ENCODE measurements around the gene PSIP1.
"Not testable (repeated sequence)": the region's sequence is repeated elsewhere in the genome, so short reads cannot be mapped to it uniquely, and the experiment has no call there.

PSIP1 gene

DNA sequence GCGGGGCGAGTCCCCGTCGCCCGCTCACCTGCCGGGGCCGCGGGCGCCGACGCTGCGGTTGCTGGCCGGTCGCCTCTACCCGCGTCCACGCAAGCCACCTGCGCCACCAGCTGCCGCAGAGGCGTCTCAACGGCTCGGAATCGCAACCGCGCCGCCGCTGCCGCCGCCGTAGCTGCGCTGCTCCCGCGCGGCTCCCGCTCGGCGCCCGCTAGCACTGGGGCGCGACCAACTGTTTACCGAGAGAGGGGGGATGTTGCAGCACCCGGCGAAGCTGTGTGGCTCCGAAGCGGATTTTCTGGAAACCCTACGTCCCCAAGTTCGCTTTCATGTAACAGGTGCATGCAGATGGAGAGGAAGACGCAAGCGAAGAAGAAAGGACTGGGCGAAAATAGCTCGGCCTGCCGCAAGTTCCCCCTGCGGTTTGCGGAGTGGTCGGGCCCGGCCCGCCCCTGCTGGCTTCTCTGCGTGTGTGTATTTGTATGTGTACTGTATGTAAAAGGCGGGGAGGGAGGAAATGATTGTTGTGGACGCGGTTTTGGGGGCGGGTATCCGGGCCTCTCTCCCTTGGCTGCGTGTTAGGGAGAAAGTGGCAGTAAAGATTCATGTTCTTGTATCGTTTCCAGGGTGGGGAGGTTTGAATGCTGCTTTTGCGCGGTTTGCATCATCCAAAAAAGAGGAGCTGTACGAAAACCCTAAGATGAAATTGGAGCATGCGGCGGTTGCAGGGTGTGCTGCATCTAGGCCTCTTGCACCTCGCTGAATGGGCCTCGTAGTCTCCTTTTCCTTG lies at the start of gene PSIP1:
PSIP1 (minus strand) TSS at position 182 of the 787 bp plus-strand sequence. CDS start 782 bp downstream, outside the sequence.
- peak; percentile 80 to 84 for DNase-seq (ENCODE audit: low read depth in 2 of 2)

DNA sequence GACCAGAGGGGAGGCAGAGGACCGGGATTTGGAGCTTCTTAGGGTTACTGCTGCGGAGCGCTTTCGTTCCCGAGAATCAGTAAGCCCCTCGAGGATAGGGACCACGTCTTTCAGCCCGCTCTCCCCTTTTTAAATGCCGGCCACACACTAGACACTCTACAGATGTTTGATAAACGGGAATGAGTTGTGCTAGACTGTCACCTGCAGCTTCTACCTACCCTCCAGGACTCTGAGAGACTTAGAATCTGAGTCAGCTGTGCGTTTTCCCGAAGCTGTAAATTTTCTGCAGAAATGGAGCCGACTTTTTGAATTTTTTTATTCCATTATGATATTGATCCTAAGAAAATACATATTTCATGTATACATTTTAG lies 42.7 kb upstream of the PSIP1 start:
- no peak for DNase-seq (ENCODE audit: low read depth in 2 of 2)

DNA sequence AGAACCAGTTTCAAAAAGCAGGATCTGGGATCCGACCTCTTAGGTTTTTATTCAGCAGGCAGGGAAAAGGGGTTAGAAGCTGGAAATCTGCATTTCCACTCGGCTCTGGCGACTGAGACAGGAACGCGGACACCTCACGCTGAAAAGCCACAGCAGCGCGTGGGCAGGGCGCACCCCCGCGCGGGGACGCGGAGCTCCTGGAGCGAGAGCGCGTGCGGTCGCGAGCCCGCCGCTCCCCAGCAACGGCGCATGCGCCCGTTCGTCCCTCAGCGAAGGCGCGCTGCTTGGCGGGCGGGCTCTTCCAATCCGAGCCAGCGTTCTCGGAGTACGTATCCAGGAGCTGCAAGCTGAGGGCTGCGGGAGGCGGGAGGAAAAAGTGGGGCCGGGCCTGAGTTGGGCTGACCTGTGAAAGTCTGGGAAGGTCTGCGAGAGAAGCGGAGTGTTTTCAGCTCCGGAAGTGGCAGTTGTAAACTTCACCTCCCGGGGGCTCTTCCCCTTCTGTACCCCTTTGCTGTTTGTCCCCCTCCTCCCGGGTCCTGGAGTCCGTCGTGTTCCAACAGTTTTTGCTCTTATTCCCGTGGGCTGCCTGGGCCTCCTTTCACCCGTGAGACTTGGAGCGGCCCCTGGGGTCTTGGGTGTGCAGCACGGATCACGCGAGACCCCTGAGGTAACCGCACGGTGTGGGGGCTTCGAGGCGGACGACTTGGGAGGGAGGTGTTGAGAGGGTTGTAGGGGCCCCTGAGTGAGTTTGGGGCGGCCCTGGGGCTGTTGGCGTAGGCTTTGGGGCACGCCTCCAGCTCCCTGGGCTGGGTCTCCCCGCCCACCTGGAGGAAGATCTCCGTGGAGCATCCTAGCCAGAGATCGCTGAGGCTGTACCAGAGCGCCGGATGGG lies 42.1 kb upstream of the PSIP1 start, which contains the start of gene CCDC171:
CCDC171 (plus strand) TSS at position 408 of the 892 bp plus-strand sequence. CDS start 11,046 bp downstream, outside the sequence.
- DNase-seq (ENCODE audit: low read depth in 2 of 2), result peak; percentile 87 to 89

DNA sequence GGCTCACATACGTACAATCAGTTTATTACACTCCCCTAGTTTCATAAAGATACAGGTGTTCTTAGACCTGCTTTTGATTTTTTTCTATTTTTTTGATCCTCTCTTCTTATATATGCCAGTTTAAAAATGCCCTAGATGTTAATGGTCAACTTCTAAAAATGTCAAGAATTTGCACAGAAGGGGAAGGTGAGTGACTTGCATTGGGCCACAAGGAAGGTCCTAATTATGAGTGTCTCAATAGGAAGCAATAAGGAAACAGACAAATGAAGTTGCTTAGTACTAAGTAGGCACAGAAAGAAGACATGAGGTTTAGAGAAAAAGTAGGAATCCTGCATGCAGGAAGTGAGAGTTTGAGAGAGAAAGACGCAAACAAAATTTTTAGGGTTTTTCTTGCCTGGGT lies 38.8 kb upstream of the PSIP1 start:
- DNase-seq (ENCODE audit: low read depth in 2 of 2), result no peak

DNA sequence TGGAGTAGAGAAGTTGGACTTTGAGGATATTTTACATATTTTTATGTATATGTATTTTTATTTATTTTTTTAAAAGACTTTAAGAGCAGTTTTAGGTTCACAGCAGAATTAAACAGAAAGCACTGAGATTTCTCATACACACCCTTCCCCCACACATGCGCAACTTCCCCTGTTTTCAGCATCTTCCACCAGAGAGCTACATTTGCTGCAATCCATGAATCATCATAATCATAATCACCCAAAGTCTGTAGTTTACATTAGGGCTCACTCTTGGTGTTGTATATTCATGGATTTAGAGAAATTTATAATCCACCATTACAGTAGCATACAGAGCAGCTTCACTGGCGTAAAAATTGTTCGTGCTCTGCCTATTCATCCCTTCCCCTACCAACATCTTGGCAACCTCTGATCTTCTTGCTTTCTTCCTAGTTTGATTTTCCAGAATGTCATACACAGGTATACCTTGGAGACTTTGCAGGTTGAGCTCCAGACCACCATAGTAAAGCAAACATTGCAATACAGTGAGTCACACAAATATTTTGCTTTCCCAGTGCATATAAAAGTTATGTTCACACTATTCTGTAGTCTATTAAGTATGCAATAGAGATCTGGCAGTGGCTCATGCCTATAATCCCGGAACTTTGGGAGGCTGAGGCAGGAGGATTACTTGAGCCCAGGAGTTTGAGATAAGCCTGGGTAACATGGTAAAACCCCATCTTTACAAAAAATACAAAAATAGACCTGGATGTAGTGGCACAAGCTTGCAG lies 32.5 kb upstream of the PSIP1 start:
- no peak for DNase-seq (ENCODE audit: low read depth in 2 of 2)

DNA sequence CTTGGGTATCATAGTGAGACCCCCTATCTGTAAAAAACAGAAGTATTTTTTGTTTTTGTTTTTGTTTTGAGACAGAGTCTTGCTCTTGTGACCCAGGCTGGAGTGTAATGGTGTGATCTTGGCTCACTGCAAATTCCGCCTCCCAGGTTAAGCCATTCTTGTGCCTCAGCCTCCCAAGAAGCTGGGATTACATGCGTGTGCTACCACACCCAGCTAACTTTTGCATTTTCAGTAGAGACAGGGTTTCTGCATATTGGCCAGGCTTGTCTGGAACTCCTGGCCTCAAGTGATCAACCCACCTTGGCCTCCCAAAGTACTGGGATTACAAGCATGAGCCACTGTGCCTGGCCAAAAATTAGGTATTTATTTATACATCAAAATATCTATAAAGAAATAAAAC lies 31.9 kb upstream of the PSIP1 start:
- no peak for DNase-seq (ENCODE audit: low read depth in 2 of 2)

DNA sequence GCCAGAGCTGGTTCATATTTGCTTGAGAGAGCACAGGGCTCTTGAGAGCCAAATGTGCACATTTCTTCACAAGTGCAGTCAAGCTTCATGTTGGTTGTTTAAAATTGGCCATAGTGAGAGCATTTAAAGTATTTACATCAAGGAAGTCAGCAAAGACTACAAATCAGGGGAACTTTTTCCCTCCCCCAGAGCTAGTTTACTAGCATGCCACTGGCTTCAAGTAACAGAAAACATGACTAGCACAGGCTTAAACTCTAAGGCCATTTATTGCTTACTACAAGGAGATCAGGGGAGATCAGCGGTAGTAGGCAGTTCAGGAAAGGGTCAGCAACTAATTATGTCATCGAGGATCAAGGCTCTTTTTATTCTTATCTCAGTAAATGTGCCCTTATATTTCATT lies 31.1 kb upstream of the PSIP1 start:
- no peak for DNase-seq (ENCODE audit: low read depth in 2 of 2)

DNA sequence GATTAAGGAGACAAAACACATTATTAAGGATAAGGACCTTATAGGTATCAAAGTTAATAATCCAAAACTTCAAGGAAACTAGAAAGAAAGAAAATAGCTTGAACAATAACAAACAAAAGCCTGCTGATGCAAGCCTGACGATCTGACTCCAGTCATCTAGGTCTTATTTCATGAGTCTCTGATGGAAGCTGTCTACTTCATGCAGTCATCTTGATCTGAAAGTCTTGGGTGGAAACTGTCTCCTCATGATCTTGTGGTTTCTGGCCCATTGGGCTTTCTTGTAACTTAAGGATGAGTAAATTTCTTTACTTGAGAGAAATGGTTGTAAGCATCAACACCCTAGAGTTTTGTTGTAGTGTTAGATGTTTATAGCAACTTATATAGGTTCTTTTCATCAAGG lies 20.6 kb upstream of the PSIP1 start:
- DNase-seq (ENCODE audit: low read depth in 2 of 2), result no peak

DNA sequence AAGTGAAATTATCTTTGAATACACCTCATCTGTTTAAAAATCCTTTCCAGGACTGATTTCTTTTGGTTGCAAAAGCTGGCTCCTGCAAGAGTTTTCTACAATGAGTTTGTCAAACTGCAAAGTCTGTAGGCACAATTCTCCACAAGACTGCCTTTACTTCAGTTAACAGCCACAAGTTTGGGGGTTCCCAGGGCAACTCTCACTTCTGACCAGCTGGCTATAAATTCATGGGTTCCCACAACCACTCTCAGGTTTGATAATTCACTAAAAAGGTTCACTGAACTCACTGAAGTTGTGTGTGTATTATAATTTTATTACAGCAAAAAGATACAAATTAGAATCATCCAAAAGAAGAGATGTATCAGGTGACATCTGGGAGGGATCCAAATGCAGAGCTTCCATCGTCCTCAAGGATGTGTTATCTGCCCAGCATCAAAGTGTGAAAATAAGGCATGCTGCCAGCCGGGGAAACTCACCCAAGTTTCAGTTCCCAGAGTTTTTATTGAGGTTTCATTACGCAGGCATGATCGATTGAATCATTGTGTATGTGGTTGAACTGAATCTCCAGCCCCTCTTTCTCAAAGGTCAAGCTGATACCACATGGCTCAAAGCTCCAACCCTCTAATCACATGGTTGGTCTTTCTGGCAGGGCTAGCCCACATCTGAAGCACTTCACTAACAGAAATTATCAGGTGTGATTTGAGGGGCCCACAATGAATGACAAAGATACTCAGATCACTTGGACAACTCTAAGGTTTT lies 19.0 kb upstream of the PSIP1 start:
- DNase-seq (ENCODE audit: low read depth in 2 of 2), result no peak

DNA sequence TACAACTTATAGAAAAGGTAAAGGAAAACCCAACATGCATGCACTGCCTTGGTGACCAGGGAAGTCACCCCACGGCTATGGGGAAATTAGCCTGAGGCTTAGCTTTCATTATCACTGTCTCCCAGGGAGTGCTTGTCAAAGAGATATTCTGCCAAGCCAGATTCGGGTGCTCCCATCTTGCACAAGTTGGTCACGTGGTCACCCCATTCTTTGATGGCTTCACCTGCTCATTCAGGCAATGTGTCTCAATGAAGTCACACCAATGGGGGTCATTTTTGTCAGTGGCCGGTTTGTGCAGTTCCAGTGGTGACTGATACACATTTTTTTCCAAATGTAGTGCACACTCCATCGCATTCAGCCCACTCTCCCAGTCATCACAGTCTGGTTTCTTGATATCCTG lies 16.3 kb upstream of the PSIP1 start:
- not testable (repeated sequence) for DNase-seq (ENCODE audit: low read depth in 2 of 2)

DNA sequence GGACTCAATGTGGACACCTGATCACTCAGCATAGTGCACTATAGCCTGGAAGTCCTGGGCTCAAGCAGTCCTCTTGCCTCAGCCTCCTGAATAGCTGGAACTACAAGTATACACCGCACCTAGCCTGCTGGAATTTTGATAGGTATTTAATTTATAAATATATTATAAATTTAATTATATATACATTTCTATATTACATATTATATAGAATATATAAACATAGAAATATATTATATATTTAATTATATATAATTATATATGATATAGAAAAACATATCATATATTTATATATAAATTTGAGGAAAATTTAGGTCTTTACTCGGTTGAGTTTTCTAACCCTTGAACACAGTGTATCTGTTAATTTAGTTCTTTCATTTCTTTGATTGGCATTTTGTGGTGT lies 15.2 kb upstream of the PSIP1 start:
- DNase-seq (ENCODE audit: low read depth in 2 of 2), result no peak

DNA sequence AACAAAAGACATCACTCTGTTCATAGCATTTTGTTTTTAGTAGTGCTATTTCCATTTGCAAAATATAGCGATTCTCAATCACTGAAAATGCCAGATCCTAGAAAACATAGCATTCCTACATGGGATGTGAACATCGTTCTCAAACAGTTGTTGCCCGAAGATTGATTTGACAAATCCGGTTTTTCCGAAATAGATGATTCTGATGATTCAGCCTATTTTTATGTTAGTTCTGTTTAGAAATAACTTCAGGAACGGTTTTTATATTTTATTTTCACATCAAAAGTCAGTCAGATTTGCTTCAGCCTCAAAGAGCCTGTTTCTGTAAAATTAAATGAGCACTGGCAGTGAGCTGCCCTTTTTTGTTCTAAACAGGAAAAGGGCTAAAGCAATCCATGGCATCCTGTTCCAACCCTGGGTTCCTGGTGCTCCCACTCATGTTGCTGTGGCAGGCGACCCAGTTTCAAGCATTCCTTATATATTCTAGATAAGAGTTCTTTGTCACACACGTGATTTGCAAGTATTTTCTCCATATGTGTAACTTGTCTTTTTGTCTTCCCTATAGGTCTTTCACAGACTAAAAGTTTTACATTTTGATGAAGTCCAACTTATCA lies 14.2 kb upstream of the PSIP1 start:
- DNase-seq (ENCODE audit: low read depth in 2 of 2), result no peak

DNA sequence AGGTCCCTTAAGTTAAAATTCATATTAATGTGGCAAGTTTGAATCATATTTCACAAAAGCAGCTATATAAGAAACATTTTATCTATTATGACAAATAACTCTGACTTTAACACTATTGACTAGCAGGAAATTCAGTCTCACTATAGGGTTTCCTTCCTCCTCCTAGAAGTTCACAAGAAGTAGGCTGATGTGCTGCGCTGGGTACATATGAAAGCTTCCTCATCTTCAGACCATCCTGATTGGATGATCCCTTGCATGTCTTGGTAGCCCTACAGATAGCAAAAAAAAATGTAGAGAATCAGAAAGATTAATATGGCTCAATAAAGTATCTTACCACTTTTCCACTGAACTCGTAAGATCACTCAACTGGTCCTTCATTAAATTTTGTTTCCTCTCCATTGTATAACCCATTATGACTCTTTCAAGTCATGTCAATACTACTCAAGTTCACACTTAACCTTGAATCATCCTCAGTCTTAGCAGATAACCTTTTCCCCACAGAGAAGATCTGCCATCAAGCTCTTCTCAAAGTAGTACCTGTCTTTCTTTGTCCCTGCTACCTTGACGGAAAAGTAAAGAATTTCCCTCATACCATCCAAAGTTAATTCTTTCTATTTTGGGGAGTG lies 11.5 kb upstream of the PSIP1 start:
- DNase-seq (ENCODE audit: low read depth in 2 of 2), result no peak

DNA sequence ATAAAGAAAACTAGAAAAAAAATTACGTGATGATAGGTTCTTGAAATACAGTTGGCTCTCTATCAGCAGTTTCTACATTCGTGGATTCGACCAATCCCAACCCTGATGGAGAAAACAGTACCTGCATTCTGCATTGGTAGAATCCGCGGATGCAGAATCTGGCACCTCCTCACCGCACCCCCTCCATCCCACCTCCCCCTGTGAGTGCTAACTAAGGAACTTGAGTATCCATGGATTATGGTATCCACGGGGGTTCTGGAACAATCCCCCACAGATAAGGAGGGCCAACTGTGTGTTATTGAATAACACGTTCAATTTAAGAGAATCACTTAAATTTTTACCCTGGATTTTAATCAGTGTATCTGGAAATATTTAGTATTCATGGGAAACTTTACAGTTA lies 10.5 kb upstream of the PSIP1 start:
- no peak for DNase-seq (ENCODE audit: low read depth in 2 of 2)

DNA sequence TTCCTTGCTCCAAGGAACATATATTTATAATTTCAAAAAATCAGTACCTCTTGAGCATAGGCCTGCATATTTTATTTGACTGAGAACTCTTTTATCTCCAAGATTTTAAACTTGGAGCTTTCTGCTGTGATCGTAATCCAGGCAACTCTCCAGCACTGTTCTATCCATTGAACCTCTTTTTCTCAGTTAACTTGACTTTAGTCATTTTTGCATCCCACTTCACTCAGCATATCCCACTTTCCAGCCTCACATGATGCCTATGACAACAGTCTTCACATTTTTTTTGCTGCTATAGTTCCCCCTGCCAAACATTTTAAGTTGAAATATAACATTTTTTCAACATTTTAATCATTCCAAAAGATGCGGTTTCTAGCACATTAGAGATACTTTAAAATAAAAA lies 9.1 kb upstream of the PSIP1 start:
- DNase-seq (ENCODE audit: low read depth in 2 of 2), result no peak

DNA sequence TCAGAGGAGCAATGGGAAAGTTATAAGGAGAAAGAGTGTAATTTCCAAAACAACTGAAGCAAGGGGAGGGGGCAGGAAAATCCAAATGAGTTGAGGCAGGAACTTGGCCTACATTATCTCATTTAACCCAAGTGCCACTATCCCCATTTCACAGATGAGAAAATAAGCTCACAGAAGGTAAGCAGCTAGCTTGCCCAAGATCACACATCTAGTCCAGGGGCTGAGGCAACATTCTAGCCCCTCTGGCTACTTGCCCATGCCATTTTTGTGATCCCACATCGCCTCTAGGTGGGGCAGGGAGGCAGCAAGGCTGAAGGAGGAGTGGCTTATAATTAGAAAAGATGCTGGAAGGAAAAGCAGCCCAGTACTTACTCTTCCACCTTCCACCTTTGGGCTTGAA lies 2.6 kb upstream of the PSIP1 start:
- DNase-seq (ENCODE audit: low read depth in 2 of 2), result no peak

DNA sequence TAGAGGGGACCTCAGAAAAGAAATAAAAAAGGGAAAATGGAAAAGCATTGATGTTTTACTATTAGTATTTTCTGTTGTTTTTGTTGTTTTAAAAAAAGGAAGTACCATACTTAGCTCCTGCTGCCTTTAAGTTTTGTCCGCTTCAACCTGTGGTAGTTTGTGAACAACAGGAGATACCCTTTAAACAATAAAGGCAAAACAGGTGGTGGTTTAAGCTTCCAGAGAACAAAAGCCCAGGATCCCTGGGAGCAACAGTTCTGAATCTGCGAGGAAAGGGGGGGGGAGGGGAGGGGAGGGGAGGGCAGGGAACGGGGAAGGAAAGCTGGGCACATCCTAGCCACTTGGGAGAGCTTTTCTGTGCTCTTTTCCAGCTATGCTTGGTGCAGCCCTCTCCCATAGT lies 2.1 kb upstream of the PSIP1 start:
- no peak for DNase-seq (ENCODE audit: low read depth in 2 of 2)

DNA sequence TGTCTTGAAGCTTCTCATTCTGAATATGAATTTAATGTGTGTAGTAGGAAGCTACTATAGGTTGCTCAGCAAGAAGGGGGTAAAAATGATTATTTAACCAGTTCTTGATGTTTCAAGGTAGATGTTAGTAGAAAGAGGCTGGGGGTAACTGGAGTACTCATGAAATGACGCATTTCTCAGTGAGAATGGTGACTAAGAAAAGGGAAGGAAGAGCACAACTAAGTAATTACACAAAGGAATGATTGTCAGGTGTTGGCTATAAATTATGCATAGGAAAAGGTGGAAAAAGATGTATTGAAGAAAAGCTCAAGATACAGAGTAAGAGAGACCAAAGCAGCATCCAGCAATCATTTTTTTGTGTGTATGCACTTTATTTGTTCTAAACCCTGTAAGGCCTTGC lies 1.4 kb upstream of the PSIP1 start:
- no peak for DNase-seq (ENCODE audit: low read depth in 2 of 2)

DNA sequence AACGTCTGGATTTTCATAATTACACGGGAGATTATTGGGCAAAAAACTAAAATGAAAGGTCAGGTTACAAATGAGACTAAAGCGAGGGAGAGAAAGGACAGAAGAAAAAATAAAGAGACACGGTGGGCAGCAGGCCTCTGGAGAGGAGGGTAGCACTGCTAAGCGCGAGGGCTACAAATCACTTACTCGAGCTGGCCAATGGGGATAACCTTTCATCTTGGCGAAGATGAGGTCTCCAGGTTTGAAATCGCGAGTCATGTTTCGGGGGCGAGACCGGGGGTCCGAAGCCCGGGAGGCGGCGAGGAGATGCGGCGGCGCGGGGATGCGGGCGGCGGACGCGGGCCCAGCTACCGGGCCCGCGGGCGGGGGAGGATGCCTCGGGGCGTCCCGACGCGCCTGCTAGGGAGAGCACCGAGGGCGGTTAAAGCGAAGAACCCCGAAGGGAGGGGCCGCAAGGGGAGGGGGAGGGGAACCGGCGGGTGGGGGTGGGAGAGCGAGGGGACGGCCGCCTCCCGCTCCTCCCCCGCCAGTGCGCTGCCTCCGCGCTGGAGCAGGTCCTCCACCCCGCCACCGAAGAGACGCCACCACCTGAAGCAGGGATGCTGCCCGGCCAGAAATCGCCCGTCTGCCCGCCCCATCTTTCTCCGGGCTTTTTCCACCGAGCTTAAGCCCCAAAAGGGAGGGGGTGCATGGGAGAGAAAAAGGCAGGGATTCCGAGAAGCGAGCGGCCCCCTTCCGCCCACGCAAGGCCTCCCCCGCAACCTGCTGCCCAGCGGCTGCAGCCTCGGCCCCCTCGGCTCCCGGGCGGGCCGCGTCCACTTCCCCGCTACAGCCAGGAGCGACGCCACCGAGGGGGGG lies 610 bp downstream of the PSIP1 start:
- DNase-seq (ENCODE audit: low read depth in 2 of 2), result no peak

DNA sequence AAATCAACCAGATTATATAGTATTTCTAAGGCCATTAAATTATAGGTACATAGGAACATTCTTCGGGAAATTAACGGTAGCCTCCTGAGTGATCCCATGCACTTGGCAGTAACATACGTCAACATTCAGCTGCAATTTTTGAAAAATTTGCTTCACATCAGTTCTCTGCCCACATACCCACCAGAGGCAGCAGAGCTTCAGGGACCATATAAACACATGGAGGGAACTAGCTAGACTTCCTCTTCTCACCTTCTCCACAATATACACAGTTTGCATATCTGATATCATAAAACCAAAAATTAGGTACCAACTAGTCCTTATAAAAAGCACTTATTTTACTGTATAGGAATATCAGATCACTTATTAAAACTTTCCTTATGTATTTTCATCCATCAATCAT lies 4.8 kb downstream of the PSIP1 start:
- no peak for DNase-seq (ENCODE audit: low read depth in 2 of 2)

Measured in fibroblast of skin of left biceps (primary cell).